Osteocyte (in vitro differentiated cells): ENCODE results near the gene ZNF683. TPM values are rescaled to one million over a fixed set of nuclear protein-coding genes. Genes with fewer than 3 reads are reported as not detected.

ENCODE experiments used
- DNase-seq: peaks from one replicate; pipeline ENCODE4 v3.0.0; 2021; ENCODE audit warnings: mixed read lengths; ENCODE audit not compliant: unreplicated experiment; ENCODE audit errors: extremely low spot score
- H3K27ac Mint-ChIP-seq: one replicate; pipeline ENCODE4 v1.8.0; 2021; ENCODE audit warnings: mild to moderate bottlenecking, mixed read lengths; ENCODE audit not compliant: unreplicated experiment
- H3K27me3 Mint-ChIP-seq: one replicate; pipeline ENCODE4 v1.8.0; 2021; ENCODE audit warnings: mixed read lengths; ENCODE audit not compliant: unreplicated experiment
- H3K36me3 Mint-ChIP-seq: one replicate; pipeline ENCODE4 v1.8.0; 2021; ENCODE audit warnings: mixed read lengths; ENCODE audit not compliant: unreplicated experiment
- H3K4me1 Mint-ChIP-seq: one replicate; pipeline ENCODE4 v1.8.0; 2021; ENCODE audit warnings: mixed read lengths; ENCODE audit not compliant: unreplicated experiment
- H3K4me3 Mint-ChIP-seq: one replicate; pipeline ENCODE4 v1.8.0; 2021; ENCODE audit warnings: mild to moderate bottlenecking, moderate library complexity, mixed read lengths; ENCODE audit not compliant: unreplicated experiment
- H3K9me3 Mint-ChIP-seq: one replicate; pipeline ENCODE4 v1.8.0; 2021; ENCODE audit warnings: mixed read lengths; ENCODE audit not compliant: unreplicated experiment
- CTCF ChIP-seq: fragments of 200-600 bp; sonication (generic); IDR thresholded peaks from 2 replicates; pipeline ENCODE4 v1.5.0; 2021; ENCODE audit warnings: antibody characterized with exemption, mild to moderate bottlenecking, moderate library complexity
- total RNA-seq: library from RNA; stranded (reverse); gene quantifications from 2 replicates; pipeline ENCODE4 v1.2.1, GENCODE V29; 2021

ZNF683 gene
- total RNA-seq, 1 donor from 2014 or later, result not detected

DNA sequence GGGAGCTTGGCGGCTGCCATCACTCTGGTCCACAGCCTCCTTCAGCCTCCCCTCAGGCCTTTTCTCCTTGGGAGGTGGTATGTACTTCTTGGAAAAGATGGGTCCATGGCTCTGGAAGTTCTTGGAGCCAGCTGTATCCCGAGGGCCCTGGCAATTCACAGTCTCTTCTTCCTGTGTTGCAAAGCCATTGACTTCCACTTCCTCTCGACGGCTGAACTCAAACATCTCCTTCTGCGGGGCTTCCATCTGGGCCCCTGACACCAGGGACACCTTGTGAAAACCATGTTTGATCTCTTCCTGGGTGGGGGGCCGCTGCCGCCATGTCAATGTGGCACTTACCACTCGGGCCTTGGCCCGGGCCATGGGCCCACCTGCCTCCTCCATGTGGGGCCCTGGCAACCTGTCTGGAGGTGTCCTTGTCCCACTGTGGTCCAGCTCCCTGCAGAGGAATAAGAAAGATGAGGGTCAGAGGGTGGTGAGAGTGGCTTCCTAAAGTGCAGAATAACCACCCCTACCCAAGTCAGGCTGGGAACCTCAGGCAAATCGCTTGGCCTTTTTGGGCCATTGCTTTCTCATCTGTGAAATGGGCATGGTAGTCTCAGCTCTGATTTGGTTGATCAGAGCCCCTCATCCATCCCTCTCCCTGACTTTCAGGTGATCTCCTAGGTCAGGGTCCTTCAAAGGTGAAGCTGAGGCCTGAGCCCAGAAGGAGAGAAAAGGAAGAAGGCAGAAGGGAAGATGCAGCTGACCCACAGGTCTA is 26.1 kb downstream of the ZNF683 start:
- no peak for DNase-seq
- Mint-ChIP-seq H3K4me1 (peaks cover 1% of the 10 kb centered on the region), H3K36me3 (no peaks in the 10 kb centered on the region), H3K27ac (no peak overlapping the region), H3K4me3 (no peak overlapping the region), H3K9me3 (no peaks in the 10 kb centered on the region), H3K27me3 (peaks cover 11% of the 10 kb centered on the region)
- no peak for TF ChIP-seq CTCF

- Mint-ChIP-seq H3K4me3 (no peak overlapping the region), H3K27me3 (peaks cover 11% of the 10 kb centered on the region), H3K4me1 (no peaks in the 10 kb centered on the region), H3K36me3 (no peaks in the 10 kb centered on the region), H3K27ac (no peak overlapping the region), H3K9me3 (no peaks in the 10 kb centered on the region)
- no peak for TF ChIP-seq CTCF
- DNase-seq, result no peak
Observed at GRCh38 chr1:26345718-26346117, 26.8 kb downstream of the ZNF683 start.

- Mint-ChIP-seq H3K4me1 (no peaks in the 10 kb centered on the region), H3K4me3 (no peak overlapping the region), H3K27me3 (peaks cover 13% of the 10 kb centered on the region), H3K9me3 (no peaks in the 10 kb centered on the region), H3K36me3 (no peaks in the 10 kb centered on the region), H3K27ac (no peak overlapping the region)
- no peak for TF ChIP-seq CTCF
- no peak for DNase-seq
Observed at GRCh38 chr1:26344147-26344920, 28.2 kb downstream of the ZNF683 start.

GRCh38 chr1:26340047-26340481 is 32.5 kb downstream of the ZNF683 start:
- no peak for TF ChIP-seq CTCF
- Mint-ChIP-seq H3K4me1 (peaks cover 9% of the 10 kb centered on the region), H3K36me3 (no peaks in the 10 kb centered on the region), H3K4me3 (no peak overlapping the region), H3K9me3 (no peaks in the 10 kb centered on the region), H3K27ac (no peak overlapping the region), H3K27me3 (peaks cover 29% of the 10 kb centered on the region)
- DNase-seq, result no peak

- no peak for TF ChIP-seq CTCF
- peaks cover 37% of the 10 kb centered on the region for H3K27me3 Mint-ChIP-seq
Observed at GRCh38 chr1:26338670-26339069, 33.9 kb downstream of the ZNF683 start.

More at GRCh38 chr1:26338670-26339069, 33.9 kb downstream of the ZNF683 start:
- Mint-ChIP-seq H3K9me3 (no peaks in the 10 kb centered on the region), H3K36me3 (no peaks in the 10 kb centered on the region), H3K4me1 (peaks cover 9% of the 10 kb centered on the region), H3K27ac (no peak overlapping the region), H3K4me3 (no peak overlapping the region)
- no peak for DNase-seq
